Fibroblast of the aortic adventitia (primary cell): ENCODE measurements around the gene IL12RB1. TPM values are rescaled to one million over a fixed set of nuclear protein-coding genes. Genes with fewer than 3 reads are reported as not detected.

Source experiments
- DNase-seq: peaks from one replicate; pipeline ENCODE4 v3.0.0-alpha.2; 2010; ENCODE audit warnings: low read depth
- H3K4me3 ChIP-seq: 2 replicates; pipeline ENCODE4 v1.5.1; 2011; ENCODE audit warnings: low read depth, mild to moderate bottlenecking, control low read depth, low read length, moderate library complexity
- total RNA-seq: library from RNA; depleted of rRNA; stranded (reverse); fragments of >200 nt; gene quantifications from 2 replicates; pipeline ENCODE4 v1.2.3, GENCODE V29; 2012; ENCODE audit warnings: low replicate concordance
- TF ChIP-seq, protein P1 (sequence below): IDR thresholded peaks from 2 replicates; pipeline ENCODE4 v1.5.1; 2011; ENCODE audit warnings: mild to moderate bottlenecking, low read length, control low read depth, inconsistent platforms; ENCODE audit not compliant: insufficient read depth

Gene IL12RB1
- total RNA-seq, 1 donor, result not detected

DNA sequence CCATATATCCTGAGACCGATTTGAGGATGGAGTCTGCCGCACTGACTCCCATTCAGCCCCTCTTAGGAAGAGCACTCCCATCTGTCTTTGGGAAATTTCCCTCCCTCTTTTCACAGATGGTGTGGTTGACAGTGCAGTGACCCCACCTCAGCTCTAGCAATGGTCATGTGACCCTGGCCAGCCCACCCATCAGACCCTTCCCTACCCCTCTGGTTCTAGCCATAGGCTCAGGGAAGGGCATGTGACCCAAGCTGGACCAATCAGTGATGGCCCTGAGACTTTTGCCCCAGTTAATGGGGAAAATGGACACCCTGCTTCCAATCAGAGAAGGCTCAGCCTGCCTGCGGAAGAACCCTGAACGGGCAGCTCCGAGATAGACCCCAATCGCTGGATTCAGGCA is 26.3 kb downstream of the IL12RB1 start:
- TF ChIP-seq, protein P1, sequence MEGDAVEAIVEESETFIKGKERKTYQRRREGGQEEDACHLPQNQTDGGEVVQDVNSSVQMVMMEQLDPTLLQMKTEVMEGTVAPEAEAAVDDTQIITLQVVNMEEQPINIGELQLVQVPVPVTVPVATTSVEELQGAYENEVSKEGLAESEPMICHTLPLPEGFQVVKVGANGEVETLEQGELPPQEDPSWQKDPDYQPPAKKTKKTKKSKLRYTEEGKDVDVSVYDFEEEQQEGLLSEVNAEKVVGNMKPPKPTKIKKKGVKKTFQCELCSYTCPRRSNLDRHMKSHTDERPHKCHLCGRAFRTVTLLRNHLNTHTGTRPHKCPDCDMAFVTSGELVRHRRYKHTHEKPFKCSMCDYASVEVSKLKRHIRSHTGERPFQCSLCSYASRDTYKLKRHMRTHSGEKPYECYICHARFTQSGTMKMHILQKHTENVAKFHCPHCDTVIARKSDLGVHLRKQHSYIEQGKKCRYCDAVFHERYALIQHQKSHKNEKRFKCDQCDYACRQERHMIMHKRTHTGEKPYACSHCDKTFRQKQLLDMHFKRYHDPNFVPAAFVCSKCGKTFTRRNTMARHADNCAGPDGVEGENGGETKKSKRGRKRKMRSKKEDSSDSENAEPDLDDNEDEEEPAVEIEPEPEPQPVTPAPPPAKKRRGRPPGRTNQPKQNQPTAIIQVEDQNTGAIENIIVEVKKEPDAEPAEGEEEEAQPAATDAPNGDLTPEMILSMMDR, result no peak
- no peak for DNase-seq
- no peak overlapping the region for H3K4me3 ChIP-seq

DNA sequence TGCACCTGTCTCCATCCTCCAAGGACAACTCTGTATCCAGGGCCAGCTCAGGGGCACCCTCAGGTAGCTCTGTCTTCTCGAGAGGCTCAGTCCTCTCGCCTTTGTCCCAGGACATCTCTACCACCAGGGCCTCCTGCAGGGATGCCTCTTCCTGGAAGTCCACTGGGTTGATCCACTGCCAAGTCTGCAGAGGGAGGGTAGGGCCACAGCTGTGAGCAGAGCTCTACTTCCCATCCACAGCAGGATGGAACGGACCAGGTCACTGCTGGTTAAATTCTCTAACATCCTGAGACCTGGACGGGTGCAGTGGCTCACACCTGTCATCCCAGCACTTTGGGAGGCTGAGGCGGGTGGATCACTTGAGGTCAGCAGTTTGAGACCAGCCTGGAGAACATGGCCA is 26.8 kb downstream of the IL12RB1 start:
- no peak overlapping the region for H3K4me3 ChIP-seq
- no peak for DNase-seq
- TF ChIP-seq, protein P1, result no peak

DNA sequence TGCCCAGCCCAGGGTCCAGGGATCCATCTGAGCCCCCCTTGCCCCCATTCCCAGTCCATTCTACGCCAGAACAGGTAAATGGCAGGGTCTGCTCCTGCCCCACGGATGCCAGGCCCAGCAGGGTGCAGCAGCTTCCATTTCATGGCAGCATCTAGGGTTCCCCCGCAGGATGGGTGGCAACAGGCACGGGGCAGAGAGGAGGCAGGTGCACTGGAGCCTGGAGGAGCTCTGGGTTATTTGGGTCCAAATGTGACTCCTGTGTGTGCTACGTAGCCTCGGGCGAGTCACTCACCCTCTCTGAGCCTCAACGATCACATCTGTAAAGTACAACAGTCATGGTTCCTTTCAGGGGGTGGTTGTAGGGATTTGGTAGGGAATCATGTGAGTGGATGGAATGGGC is 27.4 kb downstream of the IL12RB1 start:
- no peak for DNase-seq
- no peak overlapping the region for H3K4me3 ChIP-seq
- TF ChIP-seq, protein P1, result no peak

DNA sequence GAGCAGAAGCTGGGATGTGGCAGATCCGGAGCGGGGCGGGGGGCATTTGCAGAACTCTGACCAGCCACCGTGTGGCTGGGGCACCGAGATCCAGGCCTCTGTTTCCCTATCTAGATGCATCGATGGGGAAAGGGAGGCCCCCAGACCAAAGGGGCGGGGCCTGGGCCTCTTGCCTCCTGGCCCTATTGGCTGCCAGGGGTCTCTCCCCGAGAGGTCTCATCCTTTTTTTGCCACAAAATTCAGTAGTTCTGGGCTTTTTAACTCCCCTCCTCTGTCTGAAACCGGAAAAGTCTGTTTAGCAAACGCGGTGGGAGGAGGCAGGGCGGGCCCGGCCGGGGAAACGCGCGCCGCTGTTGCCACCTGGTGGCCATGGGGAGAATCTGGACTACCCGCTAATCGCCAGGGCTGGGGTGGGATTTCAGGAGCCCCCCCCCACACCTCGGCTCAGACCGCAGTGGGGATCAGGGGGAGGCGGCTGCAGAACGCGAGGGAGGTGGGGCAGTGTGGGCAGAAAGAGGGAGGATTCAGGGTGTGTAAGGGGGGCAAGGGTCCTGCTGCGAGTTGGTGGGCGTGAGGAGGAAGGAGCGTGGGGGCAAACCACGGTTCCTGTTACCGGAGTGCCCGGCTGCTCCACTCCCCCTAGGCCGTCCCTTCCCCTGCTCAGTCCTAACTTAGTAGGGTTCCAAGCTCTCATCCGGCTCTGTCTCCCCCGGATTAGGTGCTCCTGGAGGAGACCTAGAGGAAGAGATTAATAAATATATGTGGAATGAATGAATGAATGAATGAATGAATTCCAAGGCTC is 28.3 kb downstream of the IL12RB1 start:
- TF ChIP-seq, protein P1, result peak; percentile 88
- H3K4me3 ChIP-seq, result peak overlapping the region; percentile 28
- peak; percentile 72 for DNase-seq

DNA sequence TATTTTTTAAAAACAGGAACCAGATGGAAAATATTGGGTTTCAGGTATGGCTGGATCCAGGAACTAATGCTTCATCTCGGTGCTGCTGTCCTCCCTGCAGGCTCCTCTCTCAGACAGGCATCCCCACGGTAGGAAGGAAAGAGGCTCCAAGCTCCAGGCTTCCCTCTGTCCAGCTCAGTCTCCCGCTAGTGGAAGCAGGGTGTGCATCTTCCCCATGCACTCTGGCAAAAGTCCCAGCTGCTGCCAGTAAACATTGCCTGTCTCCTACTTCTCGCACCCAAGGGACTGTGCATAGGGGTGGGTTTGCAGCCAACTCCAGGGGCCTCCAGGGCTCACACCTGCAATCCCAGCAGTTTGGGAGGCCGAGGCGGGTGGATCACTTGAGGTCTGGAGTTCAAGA is 29.2 kb downstream of the IL12RB1 start:
- no peak overlapping the region for H3K4me3 ChIP-seq
- DNase-seq, result no peak
- TF ChIP-seq, protein P1, result no peak

DNA sequence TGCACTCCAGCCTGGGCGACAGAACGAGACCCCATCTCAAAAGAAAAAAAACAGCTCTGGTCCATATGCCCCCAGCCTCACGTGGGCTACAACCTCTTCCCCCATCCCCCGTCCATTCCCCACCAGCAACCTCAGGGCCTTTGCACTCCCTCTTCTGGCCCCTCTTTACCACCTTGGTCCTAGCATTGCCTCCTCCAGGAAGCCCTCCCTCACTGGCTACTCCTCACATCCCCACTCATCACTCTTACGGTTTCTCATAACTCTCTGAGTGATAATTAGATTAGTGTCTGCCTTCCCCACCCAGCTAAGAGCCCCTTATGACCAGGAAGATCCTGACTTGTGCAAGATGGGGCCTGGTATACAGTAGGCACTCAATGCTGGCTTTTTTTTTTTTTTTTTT is 30.8 kb downstream of the IL12RB1 start:
- H3K4me3 ChIP-seq, result no peak overlapping the region
- DNase-seq, result no peak
- TF ChIP-seq, protein P1, result no peak
